MM.1S (cell line): ENCODE measurements around the gene MRPL23.

Experiments
- DNase-seq: peaks from one replicate; pipeline ENCODE4 v3.0.0-alpha.2; 2015
- H2AFZ ChIP-seq: fragments of 300-600 bp; sonication (generic); 2 replicates; pipeline ENCODE4 v1.6.0; 2016; ENCODE audit warnings: antibody characterized with exemption, low read length
- H3F3A ChIP-seq: fragments of 300-600 bp; sonication (generic); 2 replicates; pipeline ENCODE4 v1.6.1; 2016; ENCODE audit warnings: mild to moderate bottlenecking, antibody characterized with exemption, low read length, moderate library complexity, mixed read lengths; ENCODE audit not compliant: insufficient read depth
- H3K27ac ChIP-seq: fragments of 300-600 bp; sonication (generic); 2 replicates; pipeline ENCODE4 v1.5.1; 2016; ENCODE audit warnings: mild to moderate bottlenecking, low read length
- H3K27me3 ChIP-seq: fragments of 300-600 bp; sonication (generic); replicated peaks from 2 replicates; pipeline ENCODE4 v1.6.0; 2016; ENCODE audit warnings: low read length; ENCODE audit not compliant: insufficient read depth
- H3K36me3 ChIP-seq: fragments of 300-600 bp; sonication (generic); replicated peaks from 2 replicates; pipeline ENCODE4 v1.6.1; 2016; ENCODE audit warnings: mild to moderate bottlenecking, low read length, mixed read lengths; ENCODE audit not compliant: insufficient read depth
- H3K4me1 ChIP-seq: fragments of 300-600 bp; sonication (generic); 2 replicates; pipeline ENCODE4 v1.6.1; 2016; ENCODE audit warnings: low read length, mixed read lengths
- H3K4me2 ChIP-seq: fragments of 300-600 bp; sonication (generic); 2 replicates; pipeline ENCODE4 v1.6.0; 2016; ENCODE audit warnings: low read depth, low read length
- H3K4me3 ChIP-seq: fragments of 300-600 bp; sonication (generic); 2 replicates; pipeline ENCODE4 v1.5.1; 2016; ENCODE audit warnings: low read length, mixed read lengths
- H3K79me2 ChIP-seq: fragments of 300-600 bp; sonication (generic); 2 replicates; pipeline ENCODE4 v1.6.1; 2016; ENCODE audit warnings: mixed run types, low read length, mixed read lengths
- H3K9ac ChIP-seq: fragments of 300-600 bp; sonication (generic); 2 replicates; pipeline ENCODE4 v1.6.1; 2016; ENCODE audit warnings: low read length, mixed read lengths
- H3K9me2 ChIP-seq: fragments of 300-600 bp; sonication (generic); replicated peaks from 2 replicates; pipeline ENCODE4 v1.6.1; 2016; ENCODE audit warnings: mild to moderate bottlenecking, low read length, mixed read lengths; ENCODE audit not compliant: insufficient read depth
- H3K9me3 ChIP-seq: fragments of 300-600 bp; sonication (generic); replicated peaks from 2 replicates; pipeline ENCODE4 v1.6.1; 2016; ENCODE audit warnings: mild to moderate bottlenecking, low read length, mixed read lengths; ENCODE audit not compliant: insufficient read depth
- H4K20me1 ChIP-seq: fragments of 300-600 bp; sonication (generic); 2 replicates; pipeline ENCODE4 v1.6.1; 2016; ENCODE audit warnings: mild to moderate bottlenecking, low read length, moderate library complexity, mixed read lengths; ENCODE audit not compliant: insufficient read depth
- EZH2 ChIP-seq: fragments of 300-600 bp; sonication (generic); optimal IDR thresholded peaks from 2 replicates; pipeline ENCODE3; 2017; ENCODE audit warnings: low read depth, mild to moderate bottlenecking, antibody characterized with exemption, low read length, mixed read lengths
- EZH2phosphoT487 ChIP-seq: fragments of 300-600 bp; sonication (generic); IDR thresholded peaks from 2 replicates; pipeline ENCODE4 v1.6.1; 2018; ENCODE audit warnings: antibody characterized with exemption, low read length
- TF ChIP-seq, protein P1 (sequence below): fragments of 300-600 bp; sonication (generic); IDR thresholded peaks from 2 replicates; pipeline ENCODE4 v1.5.1; 2016; ENCODE audit warnings: antibody characterized with exemption, low read length, mixed read lengths

MRPL23 gene

GRCh38 chr11:1943977-1944376 lies 3.2 kb upstream of the MRPL23 start:
- H3K4me1 ChIP-seq, result no peaks in the 10 kb centered on the region
- peaks cover 39% of the 10 kb centered on the region for H3K27me3 ChIP-seq
- no peaks in the 10 kb centered on the region for H3F3A ChIP-seq
- H3K79me2 ChIP-seq, result no peaks in the 10 kb centered on the region
- no peaks in the 10 kb centered on the region for H3K9me2 ChIP-seq
- no peak overlapping the region for H2AFZ ChIP-seq
- TF ChIP-seq EZH2phosphoT487 (no peak), EZH2 (no peak)
- TF ChIP-seq, protein P1, sequence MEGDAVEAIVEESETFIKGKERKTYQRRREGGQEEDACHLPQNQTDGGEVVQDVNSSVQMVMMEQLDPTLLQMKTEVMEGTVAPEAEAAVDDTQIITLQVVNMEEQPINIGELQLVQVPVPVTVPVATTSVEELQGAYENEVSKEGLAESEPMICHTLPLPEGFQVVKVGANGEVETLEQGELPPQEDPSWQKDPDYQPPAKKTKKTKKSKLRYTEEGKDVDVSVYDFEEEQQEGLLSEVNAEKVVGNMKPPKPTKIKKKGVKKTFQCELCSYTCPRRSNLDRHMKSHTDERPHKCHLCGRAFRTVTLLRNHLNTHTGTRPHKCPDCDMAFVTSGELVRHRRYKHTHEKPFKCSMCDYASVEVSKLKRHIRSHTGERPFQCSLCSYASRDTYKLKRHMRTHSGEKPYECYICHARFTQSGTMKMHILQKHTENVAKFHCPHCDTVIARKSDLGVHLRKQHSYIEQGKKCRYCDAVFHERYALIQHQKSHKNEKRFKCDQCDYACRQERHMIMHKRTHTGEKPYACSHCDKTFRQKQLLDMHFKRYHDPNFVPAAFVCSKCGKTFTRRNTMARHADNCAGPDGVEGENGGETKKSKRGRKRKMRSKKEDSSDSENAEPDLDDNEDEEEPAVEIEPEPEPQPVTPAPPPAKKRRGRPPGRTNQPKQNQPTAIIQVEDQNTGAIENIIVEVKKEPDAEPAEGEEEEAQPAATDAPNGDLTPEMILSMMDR, result no peak
- DNase-seq, result no peak
- H3K36me3 ChIP-seq, result no peaks in the 10 kb centered on the region
- H3K9ac ChIP-seq, result no peak overlapping the region
- no peaks in the 10 kb centered on the region for H3K9me3 ChIP-seq
- no peaks in the 10 kb centered on the region for H4K20me1 ChIP-seq
- no peak overlapping the region for H3K27ac ChIP-seq
- no peak overlapping the region for H3K4me3 ChIP-seq
- no peak overlapping the region for H3K4me2 ChIP-seq

DNA sequence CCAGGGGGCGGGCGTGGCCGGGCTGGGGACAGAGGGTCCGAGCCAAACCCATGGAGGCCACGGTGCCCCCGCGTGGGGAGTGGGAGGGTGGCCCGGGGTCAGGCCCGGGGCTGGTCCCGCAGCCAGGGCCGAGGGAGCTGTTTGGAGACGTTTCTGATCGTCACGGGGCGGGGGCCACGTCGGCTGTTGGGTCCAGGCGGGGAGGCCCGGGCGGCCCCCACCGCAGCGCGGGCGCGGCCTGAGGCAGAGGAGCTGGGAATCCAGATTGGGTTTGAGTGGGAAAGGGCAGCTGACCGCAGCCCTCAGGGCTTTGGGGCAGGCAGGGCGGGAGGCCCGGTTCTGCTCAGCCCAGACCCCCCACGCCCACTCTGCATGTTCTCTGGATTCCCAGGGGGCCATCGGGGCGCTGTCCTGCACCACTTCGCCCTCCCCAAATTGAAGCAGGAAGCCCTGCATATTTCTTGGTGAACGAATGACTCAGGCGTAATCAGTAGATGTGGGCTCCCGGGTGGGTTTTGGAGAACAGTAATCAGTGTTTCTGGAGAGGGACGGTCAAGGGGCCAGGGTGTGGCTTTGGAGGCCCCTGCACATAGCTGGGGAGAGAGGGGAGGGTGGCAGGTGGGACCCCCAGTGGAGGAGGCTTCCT lies 583 bp downstream of the MRPL23 start:
- no peak overlapping the region for H3K4me3 ChIP-seq
- H3K9me2 ChIP-seq, result no peaks in the 10 kb centered on the region
- H3K9me3 ChIP-seq, result no peaks in the 10 kb centered on the region
- H3K4me1 ChIP-seq, result no peaks in the 10 kb centered on the region
- no peaks in the 10 kb centered on the region for H3F3A ChIP-seq
- H3K4me2 ChIP-seq, result no peak overlapping the region
- no peak overlapping the region for H3K9ac ChIP-seq
- H4K20me1 ChIP-seq, result no peaks in the 10 kb centered on the region
- H3K27me3 ChIP-seq, result peaks cover 13% of the 10 kb centered on the region
- no peaks in the 10 kb centered on the region for H3K79me2 ChIP-seq
- H3K36me3 ChIP-seq, result no peaks in the 10 kb centered on the region
- DNase-seq, result no peak
- H2AFZ ChIP-seq, result no peak overlapping the region
- TF ChIP-seq EZH2 (no peak), EZH2phosphoT487 (no peak)
- TF ChIP-seq, protein P1, result no peak
- H3K27ac ChIP-seq, result no peak overlapping the region

DNA sequence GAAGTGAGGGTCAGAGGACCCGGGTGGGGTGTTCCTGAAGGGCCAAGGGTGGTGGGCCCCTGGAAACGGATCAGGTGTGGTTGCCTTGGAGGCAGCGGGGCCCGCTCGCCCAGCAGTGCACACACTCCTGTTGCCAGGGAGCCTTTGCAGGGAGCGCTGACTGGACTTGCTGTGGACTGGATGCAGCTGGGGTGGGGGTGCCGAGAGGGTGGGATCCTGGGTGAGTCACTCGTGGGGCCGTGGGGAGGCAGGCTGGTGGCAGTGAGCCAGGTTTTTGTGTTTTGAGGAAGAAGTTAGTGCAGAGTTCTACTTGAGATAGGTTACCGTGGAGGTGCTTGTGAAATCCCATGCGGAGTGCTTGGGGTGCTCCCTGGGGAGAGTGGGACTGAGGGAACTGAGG lies 1.3 kb downstream of the MRPL23 start:
- no peak overlapping the region for H3K9ac ChIP-seq
- H3F3A ChIP-seq, result no peaks in the 10 kb centered on the region
- H3K9me2 ChIP-seq, result no peaks in the 10 kb centered on the region
- H3K4me2 ChIP-seq, result no peak overlapping the region
- H3K27ac ChIP-seq, result no peak overlapping the region
- peaks cover 10% of the 10 kb centered on the region for H3K27me3 ChIP-seq
- no peaks in the 10 kb centered on the region for H3K9me3 ChIP-seq
- H3K4me1 ChIP-seq, result no peaks in the 10 kb centered on the region
- no peak overlapping the region for H3K4me3 ChIP-seq
- no peak for DNase-seq
- no peaks in the 10 kb centered on the region for H3K36me3 ChIP-seq
- no peaks in the 10 kb centered on the region for H3K79me2 ChIP-seq
- no peaks in the 10 kb centered on the region for H4K20me1 ChIP-seq
- no peak for TF ChIP-seq EZH2phosphoT487
- H2AFZ ChIP-seq, result no peak overlapping the region

DNA sequence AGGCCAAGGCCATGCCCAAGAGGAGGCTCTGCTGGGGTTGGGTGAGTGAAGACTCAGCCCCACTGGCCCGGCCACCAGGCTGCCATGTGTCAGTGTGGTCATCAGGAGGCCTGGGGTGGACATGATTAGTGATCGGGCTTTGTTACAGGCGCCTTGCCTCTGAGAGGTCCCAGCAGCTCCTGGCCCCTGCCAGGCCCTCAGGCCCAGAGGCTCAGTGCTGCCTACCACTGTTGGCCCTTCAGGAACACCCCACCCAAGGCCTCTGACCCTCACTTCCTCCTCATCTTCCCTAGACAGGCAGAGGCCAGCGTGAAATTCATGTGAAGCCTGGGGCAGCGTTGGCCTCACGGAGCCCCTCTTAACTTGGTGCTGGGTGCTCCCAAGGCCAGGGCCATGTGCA lies 2.2 kb downstream of the MRPL23 start:
- Histone ChIP-seq H3F3A (no peaks in the 10 kb centered on the region), H3K4me3 (no peak overlapping the region), H3K9ac (no peak overlapping the region), H3K9me3 (no peaks in the 10 kb centered on the region), H3K4me2 (no peak overlapping the region), H3K4me1 (no peaks in the 10 kb centered on the region), H2AFZ (no peak overlapping the region), H4K20me1 (no peaks in the 10 kb centered on the region), H3K27me3 (peaks cover 1% of the 10 kb centered on the region), H3K79me2 (no peaks in the 10 kb centered on the region), H3K36me3 (no peaks in the 10 kb centered on the region), H3K27ac (no peak overlapping the region), H3K9me2 (no peaks in the 10 kb centered on the region)
- TF ChIP-seq EZH2phosphoT487 (no peak), EZH2 (no peak)
- TF ChIP-seq, protein P1, result no peak
- no peak for DNase-seq
